Epithelial cell of prostate (primary cell): Measurements from ENCODE around the gene ASTN2.
"Not testable (repeated sequence)": the region's sequence is repeated elsewhere in the genome, so short reads cannot be mapped to it uniquely, and the experiment has no call there.

Experiments used
- DNase-seq: peaks from one replicate; pipeline ENCODE4 v3.0.0-alpha.2; 2011; ENCODE audit warnings: low read depth, low spot score
- H3K27ac ChIP-seq: fragments of 450-650 bp; 2 replicates; pipeline ENCODE4 v1.5.1; 2017; ENCODE audit warnings: mild to moderate bottlenecking

ASTN2 gene

GRCh38 chr9:116942593-116943061 is 472.2 kb downstream of the ASTN2 start:
- H3K27ac ChIP-seq = no peak overlapping the region
- no peak for DNase-seq

DNA sequence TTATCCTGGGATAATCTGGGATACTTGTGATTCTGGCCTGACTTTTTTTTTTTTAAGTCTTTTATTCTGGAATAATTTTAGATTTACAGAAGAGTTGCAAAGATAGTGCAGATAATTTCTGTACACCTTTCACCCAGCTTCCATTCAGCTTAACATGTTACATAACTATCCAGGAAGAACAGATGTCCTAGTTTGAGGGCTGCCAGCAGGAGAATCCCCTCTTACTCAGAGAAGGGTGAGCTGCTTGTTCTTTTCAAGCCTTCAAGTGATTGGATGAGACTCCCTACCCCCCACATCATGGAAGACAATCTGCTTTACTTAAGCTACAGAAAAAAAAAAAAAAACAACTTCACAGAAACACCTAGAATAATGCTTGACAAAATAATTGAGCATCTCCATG is 473.6 kb downstream of the ASTN2 start:
- peak overlapping the region; percentile 38 for H3K27ac ChIP-seq
- no peak for DNase-seq

GRCh38 chr9:116940614-116941215 is 474.1 kb downstream of the ASTN2 start:
- peak; percentile 20 for DNase-seq
- H3K27ac ChIP-seq = peak overlapping the region; percentile 38

GRCh38 chr9:116939614-116940013 is 475.2 kb downstream of the ASTN2 start:
- DNase-seq = no peak
- no peak overlapping the region for H3K27ac ChIP-seq

DNA sequence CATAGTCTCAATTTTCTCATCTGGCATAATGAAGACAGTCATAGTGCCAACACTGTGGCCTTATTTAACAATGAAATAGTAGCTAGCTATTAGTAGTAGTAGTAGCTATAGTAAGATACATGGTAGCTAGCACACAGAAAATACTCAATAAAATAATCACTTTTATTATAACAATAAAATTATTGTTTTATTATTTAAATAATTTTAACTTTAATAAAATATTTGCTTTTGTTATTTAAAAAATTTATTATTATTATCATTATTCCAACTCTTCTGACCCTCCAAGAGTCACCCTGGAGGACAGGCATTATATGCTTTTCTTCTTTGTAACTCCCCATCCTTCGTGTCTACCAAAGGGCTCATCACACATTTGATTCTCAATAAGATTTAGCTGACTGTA is 475.7 kb downstream of the ASTN2 start:
- DNase-seq = no peak
- no peak overlapping the region for H3K27ac ChIP-seq

- no peak overlapping the region for H3K27ac ChIP-seq
- DNase-seq = no peak
These were observed 477.5 kb downstream of the ASTN2 start for GRCh38 chr9:116937361-116937760.

GRCh38 chr9:116935149-116935897 is 479.5 kb downstream of the ASTN2 start:
- no peak for DNase-seq
- no peak overlapping the region for H3K27ac ChIP-seq

- no peak for DNase-seq
- H3K27ac ChIP-seq = peak overlapping the region; percentile 51
These were observed 480.7 kb downstream of the ASTN2 start for GRCh38 chr9:116934131-116934530.

GRCh38 chr9:116933251-116933650 is 481.6 kb downstream of the ASTN2 start:
- DNase-seq = peak; percentile 50
- H3K27ac ChIP-seq = peak overlapping the region; percentile 51

DNA sequence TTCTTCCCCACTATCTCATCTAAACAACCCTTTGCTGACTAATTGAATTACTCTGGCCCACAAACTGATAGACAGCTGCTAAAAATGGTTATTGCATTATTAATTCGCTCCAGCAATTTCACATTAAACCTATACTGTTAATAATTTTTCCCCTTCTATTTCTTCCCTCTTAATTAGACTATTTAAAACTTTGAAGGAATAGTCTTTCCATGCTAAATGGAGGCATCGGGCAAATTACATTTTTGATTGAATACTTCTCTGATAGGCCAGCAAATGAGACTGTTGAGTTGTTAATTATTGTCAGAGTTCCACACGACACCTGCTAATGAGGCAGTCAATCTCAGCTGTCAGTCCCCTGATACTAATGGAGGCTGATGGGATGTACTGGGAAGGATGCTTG is 485.2 kb downstream of the ASTN2 start:
- DNase-seq = no peak
- no peak overlapping the region for H3K27ac ChIP-seq

GRCh38 chr9:116928884-116929283 is 486.0 kb downstream of the ASTN2 start:
- no peak for DNase-seq
- H3K27ac ChIP-seq = peak overlapping the region; percentile 2

DNA sequence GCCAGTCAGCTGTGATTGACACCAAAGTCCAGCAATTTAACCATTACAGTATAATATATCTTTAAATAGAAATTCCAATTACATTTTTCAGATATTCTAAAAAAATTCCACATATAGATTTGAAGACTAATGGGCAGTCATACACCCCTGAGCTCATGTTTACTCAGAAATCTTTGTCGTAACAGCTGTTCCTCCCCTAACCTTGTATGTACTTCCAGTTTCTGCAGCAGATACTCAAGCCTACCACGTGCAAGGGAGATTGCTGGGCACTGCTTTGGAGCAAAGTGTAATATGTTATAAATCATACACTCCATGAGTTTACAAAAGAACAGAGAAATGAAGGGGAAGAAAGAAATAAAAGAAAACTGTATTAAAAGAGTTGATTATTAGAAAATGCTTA is 486.6 kb downstream of the ASTN2 start:
- DNase-seq = no peak
- H3K27ac ChIP-seq = peak overlapping the region; percentile 2

GRCh38 chr9:116927726-116928125 is 487.1 kb downstream of the ASTN2 start:
- no peak for DNase-seq
- H3K27ac ChIP-seq = no peak overlapping the region

DNA sequence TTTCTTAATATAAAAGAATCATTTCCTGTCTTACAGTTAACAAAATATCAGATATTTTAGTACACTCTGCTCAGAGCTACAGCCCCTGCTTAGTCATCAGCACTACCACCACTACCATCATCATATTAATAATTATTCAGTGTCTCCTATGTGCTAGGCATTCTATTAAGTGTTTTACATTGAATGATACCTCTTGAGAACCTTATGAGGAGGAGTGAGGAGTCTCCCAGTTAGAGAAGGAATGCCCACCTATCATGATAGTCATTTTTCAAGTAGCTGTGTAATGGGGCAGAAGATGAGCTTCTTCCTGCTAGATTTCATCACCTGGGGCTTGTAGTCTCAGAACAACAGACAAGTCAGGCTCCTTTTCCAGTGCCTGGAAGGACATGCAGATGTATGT is 489.7 kb downstream of the ASTN2 start:
- DNase-seq = no peak
- H3K27ac ChIP-seq = no peak overlapping the region

DNA sequence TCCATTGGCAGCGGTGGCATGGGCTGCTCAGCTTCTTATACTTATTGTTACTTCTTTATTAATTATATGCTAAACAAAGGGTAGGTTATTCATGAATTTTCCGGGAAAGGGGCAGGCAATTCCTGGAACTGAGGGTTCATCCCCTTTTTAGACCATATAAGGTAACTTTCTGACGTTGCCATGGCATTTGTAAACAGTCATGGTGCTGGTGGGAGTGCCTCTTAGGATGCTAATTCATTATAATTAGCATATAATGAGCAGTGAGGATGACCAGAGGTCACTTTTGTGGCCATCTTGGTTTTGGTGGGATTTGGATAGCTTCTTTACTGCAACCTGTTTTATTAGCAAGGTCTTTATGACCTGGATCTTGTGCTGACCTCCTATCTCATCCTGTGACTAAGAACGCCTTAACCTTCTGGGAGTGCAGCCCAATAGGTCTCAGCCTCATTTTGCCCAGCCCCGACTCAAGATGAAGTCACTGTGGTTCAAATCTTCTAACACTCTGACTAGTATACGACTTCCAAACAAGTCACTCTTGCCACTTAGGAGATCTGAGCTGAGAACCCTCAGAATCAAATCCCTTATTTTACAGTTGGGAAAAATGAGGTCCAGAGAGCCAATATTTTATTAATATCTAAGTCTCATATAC is 490.3 kb downstream of the ASTN2 start:
- H3K27ac ChIP-seq = no peak overlapping the region
- no peak for DNase-seq

DNA sequence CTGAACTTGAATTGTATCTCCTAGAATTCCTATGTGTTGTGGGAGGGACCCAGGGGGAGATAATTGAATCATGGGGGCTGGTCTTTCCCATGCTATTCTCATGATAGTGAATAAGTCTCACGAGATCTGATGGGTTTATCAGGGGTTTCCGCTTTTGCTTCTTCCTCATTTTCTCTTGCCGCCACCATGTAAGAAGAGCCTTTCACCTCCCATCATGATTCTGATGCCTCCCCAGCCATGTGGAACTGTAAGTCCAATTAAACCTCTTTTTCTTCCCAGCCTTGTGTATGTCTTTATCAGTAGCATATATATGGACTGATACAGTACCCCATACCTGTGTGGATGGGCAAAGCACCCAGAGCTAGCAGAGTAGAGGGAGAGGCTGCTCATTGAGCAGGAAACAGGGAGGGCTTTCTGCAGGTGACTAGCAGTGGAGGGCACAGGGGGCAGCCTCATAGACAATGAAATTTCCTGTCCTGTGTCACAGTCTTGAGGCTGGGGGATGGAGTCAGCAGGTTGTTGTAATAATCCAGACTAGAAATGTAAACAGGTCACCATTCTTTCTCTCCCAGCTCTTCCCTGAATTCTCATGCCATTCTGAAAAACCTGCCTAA is 496.9 kb downstream of the ASTN2 start:
- H3K27ac ChIP-seq, DNase-seq: not testable (repeated sequence)

GRCh38 chr9:116913536-116913935 is 501.3 kb downstream of the ASTN2 start:
- DNase-seq = no peak
- H3K27ac ChIP-seq = no peak overlapping the region

DNA sequence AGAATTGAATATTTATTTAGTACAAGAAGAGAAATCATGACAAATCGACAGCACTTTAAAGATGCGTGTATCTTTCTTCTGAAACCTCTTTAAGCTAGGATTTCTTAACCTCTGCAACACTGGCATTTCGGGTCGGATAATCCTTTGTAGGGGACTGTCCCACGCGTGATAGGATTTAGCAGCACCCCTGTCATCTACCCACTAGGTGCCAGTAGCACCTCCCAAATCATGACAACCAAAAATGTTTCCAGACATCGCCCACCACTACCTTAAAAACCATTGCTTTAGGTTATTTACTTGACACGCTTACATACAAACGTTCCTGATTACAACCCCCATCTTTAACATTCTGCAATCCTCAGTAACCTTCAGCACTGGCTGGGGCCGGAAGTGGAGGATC is 504.7 kb downstream of the ASTN2 start:
- no peak overlapping the region for H3K27ac ChIP-seq
- no peak for DNase-seq

DNA sequence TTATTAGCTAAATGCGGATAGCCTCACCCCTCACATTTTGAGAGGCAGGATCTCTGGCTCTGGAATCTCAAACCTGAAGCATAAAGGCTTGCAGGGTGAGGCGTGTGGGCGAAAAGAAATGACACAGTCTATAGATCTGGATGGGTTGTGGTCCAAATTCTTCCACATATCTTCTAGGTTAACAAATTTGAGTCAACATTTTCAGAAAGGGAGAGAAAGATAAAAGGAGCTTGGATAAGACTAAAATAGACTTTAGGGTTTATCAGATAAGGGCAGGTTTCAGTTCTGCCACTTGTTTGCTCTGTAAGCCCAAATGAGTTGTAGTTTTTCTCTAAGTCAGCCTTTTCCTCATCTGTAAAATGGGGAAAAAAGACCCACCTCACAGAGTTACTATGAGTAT is 506.9 kb downstream of the ASTN2 start:
- no peak for DNase-seq
- H3K27ac ChIP-seq = no peak overlapping the region

GRCh38 chr9:116905171-116905588 is 509.7 kb downstream of the ASTN2 start:
- DNase-seq = no peak
- H3K27ac ChIP-seq = no peak overlapping the region

DNA sequence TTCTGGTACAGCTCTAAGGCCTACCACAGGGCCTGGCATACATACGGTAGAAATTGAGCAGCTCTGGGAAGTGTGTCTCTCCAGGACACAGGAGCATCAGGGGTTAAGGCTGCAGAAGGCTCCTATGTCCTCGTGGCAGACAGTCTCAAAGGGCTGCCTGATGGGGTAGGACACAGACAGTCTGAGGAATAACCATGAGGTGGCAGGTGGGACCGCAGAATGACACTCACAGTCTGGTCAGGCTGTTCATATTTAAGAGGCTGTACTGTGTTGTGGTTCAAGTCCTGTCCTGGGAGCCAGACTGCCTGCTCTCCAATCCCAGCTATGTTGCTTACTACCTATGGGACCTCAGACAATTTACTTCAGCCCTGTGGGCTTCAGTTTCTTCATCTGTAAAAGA is 510.7 kb downstream of the ASTN2 start:
- no peak for DNase-seq
- no peak overlapping the region for H3K27ac ChIP-seq
